Caco-2 (cell line): ENCODE results near the gene ABCG4. TPM values are rescaled to one million over a fixed set of nuclear protein-coding genes. Genes with fewer than 3 reads are reported as not detected.
"Not testable (repeated sequence)": the region's sequence is repeated elsewhere in the genome, so short reads cannot be mapped to it uniquely, and the experiment has no call there.

ENCODE experiments used
- BruUV-seq: library from RNA; stranded (reverse); fragments of 400-500 nt; replicated peaks from 2 replicates; lab custom pipeline; 2021; lab: Mats Ljungman, UMichigan
- CTCF ChIA-PET: fragments of 300-600 bp; sonication (Branson Sonifier 250); formaldehyde crosslinking; loops from one replicate; lab custom pipeline; 2022; ENCODE audit warnings: antibody characterized with exemption; lab: Charles Lee
- POLR2A ChIA-PET: fragments of 300-600 bp; sonication (Branson Sonifier 250); formaldehyde crosslinking; loops from one replicate; lab custom pipeline; 2022; ENCODE audit warnings: antibody characterized with exemption; lab: Charles Lee
- DNase-seq, 2 experiments: peaks; one replicate each; pipeline versions ENCODE4 v3.0.0 to v3.0.0-alpha.2; 2020 to 2022
- H3K27me3 ChIP-seq: replicated peaks from 2 replicates; pipeline ENCODE4 v1.6.0; 2011; ENCODE audit warnings: low read length; ENCODE audit not compliant: control insufficient read depth, insufficient read depth
- H3K36me3 ChIP-seq: 2 replicates; pipeline ENCODE4 v1.5.1; 2011; ENCODE audit warnings: low read length; ENCODE audit not compliant: control insufficient read depth, insufficient read depth
- H3K4me1 ChIP-seq: fragments of 250-450 bp; sonication (Bioruptor Pico); 2 replicates; pipeline ENCODE4 v1.5.1; 2020; ENCODE audit warnings: mild to moderate bottlenecking
- H3K4me3 ChIP-seq: 2 replicates; pipeline ENCODE4 v1.5.1; 2011; ENCODE audit warnings: low read depth, mild to moderate bottlenecking, control low read depth, low read length
- H3K9me3 ChIP-seq: fragments of 250-450 bp; sonication (Bioruptor Pico); 2 replicates; pipeline ENCODE4 v1.5.1; 2020; ENCODE audit warnings: mild to moderate bottlenecking, moderate library complexity
- H3K27ac Mint-ChIP-seq: one replicate; pipeline ENCODE4 v1.8.0; 2022; ENCODE audit warnings: mixed read lengths; ENCODE audit not compliant: unreplicated experiment
- H3K27me3 Mint-ChIP-seq: one replicate; pipeline ENCODE4 v1.8.0; 2022; ENCODE audit warnings: mixed read lengths; ENCODE audit not compliant: insufficient read depth, unreplicated experiment
- H3K36me3 Mint-ChIP-seq: one replicate; pipeline ENCODE4 v1.8.0; 2022; ENCODE audit warnings: mild to moderate bottlenecking, mixed read lengths; ENCODE audit not compliant: insufficient read depth, unreplicated experiment
- H3K4me1 Mint-ChIP-seq: one replicate; pipeline ENCODE4 v1.8.0; 2022; ENCODE audit warnings: low read depth, mixed read lengths; ENCODE audit not compliant: unreplicated experiment
- H3K4me3 Mint-ChIP-seq: one replicate; pipeline ENCODE4 v1.8.0; 2022; ENCODE audit warnings: mild to moderate bottlenecking, moderate library complexity, mixed read lengths; ENCODE audit not compliant: unreplicated experiment
- H3K9me3 Mint-ChIP-seq: one replicate; pipeline ENCODE4 v1.8.0; 2022; ENCODE audit warnings: mixed read lengths; ENCODE audit not compliant: unreplicated experiment
- CTCF ChIP-seq, 2 experiments: fragments of 200-600 bp in 1 of 2; IDR thresholded peaks; 1 replicate in 1 of 2; 2 replicates in 1 of 2; pipeline versions ENCODE4 v1.5.1 to v1.8.0; 2011 to 2022; ENCODE audit warnings: antibody characterized with exemption in 1 of 2, control low read depth in 1 of 2, inconsistent platforms in 1 of 2, low read depth in 1 of 2, low read length in 1 of 2, mild to moderate bottlenecking in 1 of 2, moderate library complexity in 1 of 2; ENCODE audit not compliant: insufficient read depth in 1 of 2, severe bottlenecking in 1 of 2, unreplicated experiment in 1 of 2
- intact Hi-C: fragments of 100-400 bp; cut with micrococcal nuclease; formaldehyde crosslinking; loops from one replicate; pipeline ENCODE4 v1.10.0; 2022; ENCODE audit not compliant: unreplicated experiment
- total RNA-seq: library from RNA; stranded (reverse); gene quantifications from 2 replicates; pipeline ENCODE4 v1.2.3, GENCODE V29; 2022

Gene ABCG4
- total RNA-seq, 1 experiment from 2014 or later = 0.18 TPM

DNA sequence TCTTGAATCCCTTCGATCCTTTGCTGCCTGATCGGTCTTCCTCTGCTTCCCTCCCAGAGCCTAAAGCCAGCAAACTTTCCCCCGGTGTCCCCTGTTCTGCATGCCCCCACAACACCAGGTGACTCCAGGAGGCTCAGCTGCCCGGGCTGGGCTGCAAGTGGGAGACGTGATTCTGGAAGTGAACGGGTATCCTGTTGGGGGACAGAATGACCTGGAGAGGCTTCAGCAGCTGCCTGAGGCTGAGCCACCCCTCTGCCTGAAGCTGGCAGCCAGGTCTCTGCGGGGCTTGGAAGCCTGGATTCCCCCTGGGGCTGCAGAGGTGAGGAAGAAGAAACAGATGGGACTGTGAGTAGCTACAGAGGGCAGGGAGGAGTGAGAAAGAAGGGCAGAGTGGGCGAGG, 40.0 kb downstream of the ABCG4 start:
- Mint-ChIP-seq H3K9me3 (no peaks in the 10 kb centered on the region), H3K4me1 (peaks cover 25% of the 10 kb centered on the region), H3K27me3 (no peaks in the 10 kb centered on the region), H3K4me3 (no peak overlapping the region), H3K27ac (peak overlapping the region; percentile 38), H3K36me3 (no peaks in the 10 kb centered on the region)
- Histone ChIP-seq H3K36me3 (no peaks in the 10 kb centered on the region), H3K4me3 (no peak overlapping the region), H3K9me3 (no peaks in the 10 kb centered on the region), H3K27me3 (no peaks in the 10 kb centered on the region), H3K4me1 (peaks cover 30% of the 10 kb centered on the region)
- no peak for DNase-seq
- BruUV-seq = no TSS peak
- POLR2A ChIA-PET = no interaction called here
- TF ChIP-seq CTCF (IDR thresholded peaks at IDR 0.05; ENCODE audit: insufficient read depth in 1 of 2, low read depth in 1 of 2, low read length in 1 of 2, severe bottlenecking in 1 of 2, unreplicated experiment in 1 of 2) = no peak
- intact Hi-C loops = no loop called here
- CTCF ChIA-PET = interaction anchor here (1.2 to 1.9 kb wide), 2 partner anchors 17 to 150 kb away, joined by 7 to 9 read pairs; partner anchors contain the start of gene CBL

DNA sequence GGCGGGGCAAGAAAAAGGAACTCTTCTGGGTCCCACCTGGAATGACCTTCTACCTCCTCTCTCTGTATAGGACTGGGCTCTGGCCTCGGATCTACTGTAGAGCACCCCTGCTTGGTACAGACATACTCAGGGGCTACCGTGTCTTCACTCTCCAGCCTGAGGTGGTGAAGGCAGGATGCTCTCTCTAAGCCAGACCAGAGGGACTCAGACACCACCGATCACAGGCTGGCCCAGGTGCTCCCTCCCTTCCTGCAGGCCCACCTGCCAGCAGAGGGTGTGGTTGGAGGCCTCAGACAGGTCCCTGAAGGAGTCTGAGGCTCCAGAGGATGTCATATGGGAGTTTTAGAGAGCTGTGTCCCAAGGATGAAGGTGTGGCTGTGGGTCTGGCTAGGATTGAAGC, 40.5 kb downstream of the ABCG4 start:
- CTCF ChIA-PET = interaction anchor here (0.6 to 1.9 kb wide), 3 partner anchors 9 to 149 kb away, joined by 3 to 9 read pairs (median 7); partner anchors contain the start of gene CBL

GRCh38 chr11:119190531-119190930, 41.7 kb downstream of the ABCG4 start:
- H3K9me3 Mint-ChIP-seq = no peaks in the 10 kb centered on the region
- H3K4me1 ChIP-seq = peaks cover 22% of the 10 kb centered on the region
- no peaks in the 10 kb centered on the region for H3K36me3 Mint-ChIP-seq
- no TSS peak for BruUV-seq
- H3K27ac Mint-ChIP-seq = no peak overlapping the region
- H3K27me3 ChIP-seq = no peaks in the 10 kb centered on the region
- ChIA-PET POLR2A (no interaction called here), CTCF (interaction anchor here (0.6 to 1.9 kb wide), 4 partner anchors 15 to 176 kb away, joined by 3 to 7 read pairs (median 3); partner anchors contain the start of gene CBL)
- no peak for TF ChIP-seq CTCF (IDR thresholded peaks at IDR 0.05; ENCODE audit: insufficient read depth in 1 of 2, low read depth in 1 of 2, low read length in 1 of 2, severe bottlenecking in 1 of 2, unreplicated experiment in 1 of 2)
- no peak for DNase-seq
- H3K27me3 Mint-ChIP-seq = peaks cover 2% of the 10 kb centered on the region
- H3K9me3 ChIP-seq = no peaks in the 10 kb centered on the region
- H3K4me3 ChIP-seq = no peak overlapping the region
- no peak overlapping the region for H3K4me3 Mint-ChIP-seq
- peaks cover 21% of the 10 kb centered on the region for H3K4me1 Mint-ChIP-seq
- intact Hi-C loops = no loop called here
- no peaks in the 10 kb centered on the region for H3K36me3 ChIP-seq

More for the DNA sequence above, 40.5 kb downstream of the ABCG4 start:
- no peaks in the 10 kb centered on the region for H3K9me3 ChIP-seq
- Mint-ChIP-seq H3K27ac (peak overlapping the region; percentile 38), H3K9me3 (no peaks in the 10 kb centered on the region), H3K27me3 (no peaks in the 10 kb centered on the region), H3K36me3 (no peaks in the 10 kb centered on the region), H3K4me1 (peaks cover 25% of the 10 kb centered on the region), H3K4me3 (no peak overlapping the region)
- no peak for DNase-seq
- H3K4me3 ChIP-seq = no peak overlapping the region
- H3K36me3 ChIP-seq = no peaks in the 10 kb centered on the region
- TF ChIP-seq CTCF (IDR thresholded peaks at IDR 0.05; ENCODE audit: insufficient read depth in 1 of 2, low read depth in 1 of 2, low read length in 1 of 2, severe bottlenecking in 1 of 2, unreplicated experiment in 1 of 2) = peak in 1 of 2 experiments; percentile 35
- no peaks in the 10 kb centered on the region for H3K27me3 ChIP-seq
- POLR2A ChIA-PET = no interaction called here
- H3K4me1 ChIP-seq = peaks cover 30% of the 10 kb centered on the region
- intact Hi-C loops = no loop called here
- BruUV-seq = no TSS peak

- H3K27me3 Mint-ChIP-seq, H3K9me3 ChIP-seq, H3K36me3 ChIP-seq, BruUV-seq, H3K27me3 ChIP-seq, H3K4me3 Mint-ChIP-seq, POLR2A ChIA-PET, H3K9me3 Mint-ChIP-seq, DNase-seq, H3K27ac Mint-ChIP-seq, H3K36me3 Mint-ChIP-seq, H3K4me3 ChIP-seq, intact Hi-C loops: not testable (repeated sequence)
- CTCF ChIA-PET = interaction anchor here (0.6 to 1.0 kb wide), 2 partner anchors 27 to 46 kb away, joined by 3 read pairs; no protein-coding TSS in a partner anchor
- H3K4me1 ChIP-seq = peaks cover 15% of the 10 kb centered on the region
- H3K4me1 Mint-ChIP-seq = peaks cover 14% of the 10 kb centered on the region
Measured at GRCh38 chr11:119191265-119191664, 42.4 kb downstream of the ABCG4 start.
